Esophagus muscularis mucosa (tissue), 4 donors: ENCODE data around the gene CENPP.

Source experiments
- CTCF ChIP-seq, 3 experiments: fragments of 200-600 bp in 2 of 3; fragments of 450-650 bp in 1 of 3; sonication (generic) in 2 of 3; IDR thresholded peaks; one replicate each; pipeline ENCODE4 v1.5.1; 2017 to 2019; ENCODE audit warnings: antibody characterized with exemption in 3 of 3, mild to moderate bottlenecking in 2 of 3, moderate library complexity in 1 of 3
- EP300 ChIP-seq: sonication (generic); formaldehyde crosslinking; IDR thresholded peaks from one replicate; pipeline ENCODE4 v1.6.1; 2017; ENCODE audit warnings: antibody characterized with exemption
- POLR2A ChIP-seq: fragments of 450-650 bp; IDR thresholded peaks from one replicate; pipeline ENCODE4 v1.6.1; 2017; ENCODE audit warnings: antibody characterized with exemption, moderate library complexity, mild to moderate bottlenecking, low read depth
- POLR2AphosphoS5 ChIP-seq, 2 donors: sonication (generic); formaldehyde crosslinking; IDR thresholded peaks; one replicate each; pipeline ENCODE4 v1.6.1; 2017; ENCODE audit warnings: antibody characterized with exemption in 2 of 2

DNA sequence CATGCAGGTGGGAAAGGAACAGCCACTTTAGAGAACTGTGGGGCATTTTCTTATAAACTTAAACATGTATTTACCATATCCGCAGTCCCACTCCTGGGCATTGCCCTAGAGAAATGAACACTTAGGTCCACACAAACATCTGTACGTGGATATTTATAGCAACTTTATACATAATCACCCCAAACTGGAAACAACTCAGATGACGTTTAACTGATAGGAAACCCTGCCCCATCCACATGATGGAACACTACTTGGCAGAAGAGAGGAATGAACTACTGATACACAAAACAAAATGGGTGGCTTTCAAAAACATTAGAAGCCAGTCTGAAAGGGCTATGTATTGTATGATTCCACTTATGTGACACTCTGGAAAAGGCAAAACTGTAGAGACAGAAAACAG is 187.6 kb downstream of the CENPP start:
- TF ChIP-seq CTCF (IDR thresholded peaks at IDR 0.05), result no peak
- TF ChIP-seq POLR2A, result no peak
- no peak for TF ChIP-seq POLR2AphosphoS5 (IDR thresholded peaks at IDR 0.05)
- no peak for TF ChIP-seq EP300
